DOHH2 (cell line): Measurements from ENCODE around the gene ADRA2A.

ENCODE experiments used
- H3F3A ChIP-seq: fragments of 200-600 bp; sonication (generic), shearing (Covaris generic); 2 replicates; pipeline ENCODE4 v1.6.0; 2016; ENCODE audit warnings: antibody characterized with exemption, mild to moderate bottlenecking; ENCODE audit not compliant: control insufficient read depth, insufficient read depth
- H3K27ac ChIP-seq: fragments of 200-600 bp; sonication (generic); 2 replicates; pipeline ENCODE4 v1.5.1; 2014; ENCODE audit warnings: low read depth, mild to moderate bottlenecking, low read length, moderate library complexity
- H3K27me3 ChIP-seq: fragments of 200-600 bp; sonication (generic); 2 replicates; pipeline ENCODE4 v1.6.1; 2014; ENCODE audit warnings: mild to moderate bottlenecking, low read length, mixed read lengths; ENCODE audit not compliant: control insufficient read depth
- H3K36me3 ChIP-seq: fragments of 200-600 bp; sonication (generic); 2 replicates; pipeline ENCODE4 v1.6.1; 2014; ENCODE audit warnings: mild to moderate bottlenecking, low read length, moderate library complexity, mixed read lengths; ENCODE audit not compliant: control insufficient read depth
- H3K4me1 ChIP-seq: fragments of 200-600 bp; sonication (generic); 2 replicates; pipeline ENCODE4 v1.6.1; 2014; ENCODE audit warnings: mild to moderate bottlenecking, low read length, mixed read lengths; ENCODE audit not compliant: control insufficient read depth
- H3K4me2 ChIP-seq: fragments of 200-600 bp; sonication (generic); 2 replicates; pipeline ENCODE4 v1.6.0; 2014; ENCODE audit warnings: mild to moderate bottlenecking, low read length, moderate library complexity
- H3K4me3 ChIP-seq: fragments of 200-600 bp; sonication (generic); 2 replicates; pipeline ENCODE4 v1.5.1; 2014; ENCODE audit warnings: mild to moderate bottlenecking, low read length, mixed read lengths
- H3K79me2 ChIP-seq: fragments of 200-600 bp; sonication (generic); 2 replicates; pipeline ENCODE4 v1.6.1; 2014; ENCODE audit warnings: mild to moderate bottlenecking, low read length, mixed read lengths; ENCODE audit not compliant: control insufficient read depth
- H3K9me2 ChIP-seq: fragments of 200-600 bp; sonication (generic); replicated peaks from 2 replicates; pipeline ENCODE4 v1.6.1; 2014; ENCODE audit warnings: mild to moderate bottlenecking, low read length, mixed read lengths; ENCODE audit not compliant: control insufficient read depth
- H3K9me3 ChIP-seq: fragments of 200-600 bp; sonication (generic); 2 replicates; pipeline ENCODE4 v1.6.1; 2014; ENCODE audit warnings: antibody characterized with exemption, low read length, mixed read lengths; ENCODE audit not compliant: control insufficient read depth, insufficient read depth
- H4K20me1 ChIP-seq: fragments of 200-600 bp; sonication (generic); 2 replicates; pipeline ENCODE4 v1.6.0; 2014; ENCODE audit warnings: low read depth, mild to moderate bottlenecking, antibody characterized with exemption, low read length, moderate library complexity; ENCODE audit not compliant: control insufficient read depth, insufficient read depth
- CTCF ChIP-seq: fragments of 200-600 bp; sonication (generic); IDR thresholded peaks from one replicate; pipeline ENCODE4 v1.5.1; 2014; ENCODE audit warnings: antibody characterized with exemption, mild to moderate bottlenecking, low read depth, low read length; ENCODE audit not compliant: poor library complexity, severe bottlenecking
- EZH2phosphoT487 ChIP-seq: fragments of 200-600 bp; sonication (generic); IDR thresholded peaks from 2 replicates; pipeline ENCODE4 v1.6.1; 2017; ENCODE audit warnings: borderline replicate concordance, mild to moderate bottlenecking, antibody characterized with exemption, low read length, moderate library complexity, mixed read lengths

The ADRA2A gene

DNA sequence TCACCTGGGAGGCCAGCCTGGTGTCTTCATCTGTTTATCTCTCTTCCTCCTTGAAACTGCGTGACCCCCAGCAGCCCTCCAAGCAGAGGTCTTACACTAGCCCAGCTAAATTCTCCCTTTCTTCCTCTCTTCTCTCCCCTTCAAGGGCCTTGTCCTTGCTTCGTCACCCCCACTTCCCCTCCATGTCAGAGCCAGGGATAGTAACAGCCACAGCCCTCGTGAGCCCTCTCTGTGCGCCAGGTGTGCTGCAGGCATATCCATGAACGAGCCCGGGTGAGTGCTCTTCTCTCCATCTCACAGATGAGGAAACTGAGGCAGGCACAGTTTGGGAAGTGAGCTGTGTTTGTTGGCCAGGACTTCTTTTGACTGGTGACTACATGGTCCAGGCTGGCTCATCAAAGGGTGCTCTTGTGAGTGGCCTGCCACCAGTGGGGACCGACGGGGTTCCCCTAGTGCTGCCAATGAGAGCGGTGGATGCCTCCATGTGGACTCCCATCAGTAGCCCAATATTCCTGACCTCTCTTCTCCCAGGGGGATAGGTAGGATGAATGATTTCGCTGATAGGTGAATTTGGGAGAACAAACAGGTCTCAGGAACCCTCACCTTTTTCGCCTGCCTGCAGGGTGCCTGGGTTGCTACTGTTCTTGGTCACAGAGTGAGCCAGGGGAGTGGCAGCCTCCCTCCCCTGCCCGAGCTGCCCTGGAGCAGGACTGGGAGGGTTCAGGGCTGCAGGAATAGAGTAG is 38.1 kb downstream of the ADRA2A start:
- Histone ChIP-seq H3K27ac (no peak overlapping the region), H3K4me2 (no peak overlapping the region)

DNA sequence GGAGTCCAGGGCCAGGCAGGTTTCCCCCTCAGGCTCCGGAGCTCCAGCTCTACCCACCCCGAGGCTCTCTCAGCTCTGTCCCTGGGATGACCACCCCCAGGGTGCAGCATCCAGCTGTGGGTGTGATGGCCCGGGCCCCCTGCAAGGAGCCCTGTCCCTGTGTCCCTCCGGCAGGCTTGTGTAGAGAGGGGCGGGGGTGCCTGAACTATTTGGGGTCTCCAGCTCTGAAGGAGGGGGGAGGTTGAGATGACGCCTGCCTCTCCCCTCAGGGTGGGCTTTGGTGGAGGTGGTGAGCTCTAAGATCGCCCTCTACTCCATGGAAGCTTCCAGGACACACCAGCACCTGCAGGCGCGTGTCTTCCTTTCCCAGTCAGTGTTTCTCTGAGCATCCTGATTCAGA is 39.4 kb downstream of the ADRA2A start:
- Histone ChIP-seq H3K9me3 (no peaks in the 10 kb centered on the region), H3K79me2 (no peaks in the 10 kb centered on the region), H3K4me1 (no peaks in the 10 kb centered on the region), H4K20me1 (no peaks in the 10 kb centered on the region), H3K36me3 (no peaks in the 10 kb centered on the region), H3K4me2 (no peak overlapping the region), H3F3A (no peaks in the 10 kb centered on the region), H3K4me3 (no peak overlapping the region), H3K27me3 (peaks cover 5% of the 10 kb centered on the region; the same call in 1 of the 2 replicates), H3K9me2 (no peaks in the 10 kb centered on the region), H3K27ac (no peak overlapping the region)
- TF ChIP-seq EZH2phosphoT487 = no peak
- TF ChIP-seq CTCF = no peak

More for the DNA sequence above, 38.1 kb downstream of the ADRA2A start:
- Histone ChIP-seq H4K20me1 (no peaks in the 10 kb centered on the region), H3K79me2 (no peaks in the 10 kb centered on the region), H3K27me3 (peaks cover 6% of the 10 kb centered on the region; the same call in 1 of the 2 replicates), H3K36me3 (no peaks in the 10 kb centered on the region), H3K4me1 (no peaks in the 10 kb centered on the region), H3K9me2 (no peaks in the 10 kb centered on the region), H3F3A (no peaks in the 10 kb centered on the region), H3K9me3 (no peaks in the 10 kb centered on the region), H3K4me3 (no peak overlapping the region)
- no peak for TF ChIP-seq CTCF
- TF ChIP-seq EZH2phosphoT487 = no peak

DNA sequence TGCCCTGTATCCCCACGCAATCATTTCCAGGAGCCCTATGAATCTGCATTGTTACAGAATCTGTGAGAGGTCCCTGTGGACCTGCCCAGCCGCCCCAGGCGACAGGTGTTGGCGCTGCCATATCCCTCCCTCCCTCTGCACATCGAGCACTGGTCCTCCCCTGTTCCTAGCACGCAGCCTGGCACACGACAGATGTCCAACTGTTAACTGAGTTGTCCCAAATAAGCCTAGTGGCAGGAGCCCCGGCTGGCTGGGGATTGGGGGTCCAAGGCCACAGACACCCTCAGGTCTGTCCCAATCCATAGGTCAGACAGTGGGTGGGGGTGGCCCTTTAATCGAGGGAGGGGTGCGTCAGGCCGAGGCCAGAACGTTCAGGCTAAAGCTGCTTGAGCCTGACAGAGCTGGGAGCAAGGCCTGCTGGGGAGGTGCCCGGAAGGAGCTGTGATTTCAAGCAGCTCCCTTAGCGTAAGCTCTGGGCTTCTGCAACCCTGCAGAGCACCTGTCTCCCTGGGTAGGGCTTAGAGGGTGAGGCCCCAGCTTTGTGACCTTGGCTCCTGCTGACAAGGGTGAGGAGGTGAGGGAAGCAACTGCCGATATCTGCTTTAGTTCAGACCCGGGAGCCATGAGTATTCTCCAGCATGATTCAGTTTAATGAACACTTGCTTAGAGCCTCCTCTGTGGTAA is 40.1 kb downstream of the ADRA2A start:
- TF ChIP-seq EZH2phosphoT487 (no peak), CTCF (no peak)
- H3K9me2 ChIP-seq = no peaks in the 10 kb centered on the region
- H3K4me1 ChIP-seq = no peaks in the 10 kb centered on the region
- H3K27me3 ChIP-seq = peaks cover 2% of the 10 kb centered on the region; the same call in 1 of the 2 replicates
- no peak overlapping the region for H3K4me2 ChIP-seq
- no peak overlapping the region for H3K4me3 ChIP-seq
- H3K36me3 ChIP-seq = no peaks in the 10 kb centered on the region
- no peaks in the 10 kb centered on the region for H4K20me1 ChIP-seq
- no peak overlapping the region for H3K27ac ChIP-seq
- no peaks in the 10 kb centered on the region for H3K79me2 ChIP-seq
- H3F3A ChIP-seq = no peaks in the 10 kb centered on the region
- H3K9me3 ChIP-seq = no peaks in the 10 kb centered on the region
